ENCODE measurements around the gene SNX11. TPM values are rescaled to one million over a fixed set of nuclear protein-coding genes. Genes with fewer than 3 reads are reported as not detected.

SNX11 gene
- total RNA-seq, 1 experiment from 2014 or later: 16.1 TPM

DNA sequence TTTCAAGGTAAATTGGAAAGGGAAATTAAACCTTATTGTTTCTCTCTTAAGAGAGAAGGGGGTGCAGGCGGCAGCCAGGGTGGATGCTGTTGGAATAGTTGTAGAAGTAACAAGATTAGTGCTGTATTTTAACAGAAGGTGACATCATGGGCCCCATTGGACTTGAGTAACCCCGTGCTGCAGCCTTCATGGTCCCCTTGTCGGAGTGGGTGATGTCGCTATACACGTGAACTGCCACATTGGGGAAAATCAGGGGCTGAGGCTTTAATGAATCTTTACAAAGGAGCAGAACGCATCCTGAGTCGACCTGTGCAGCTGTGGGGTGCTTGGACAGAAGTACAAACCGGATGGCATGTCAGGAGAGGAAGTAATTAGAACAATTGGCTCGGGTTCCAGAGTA lies 3.2 kb downstream of the SNX11 start:
- Histone ChIP-seq H3K36me3 (peaks cover 2% of the 10 kb centered on the region; the same call in 1 of the 2 replicates), H3K27ac (no peak overlapping the region), H3K4me1 (no peaks in the 10 kb centered on the region), H3K9me3 (replicated peaks) (no peaks in the 10 kb centered on the region), H3K4me3 (no peak overlapping the region), H3K27me3 (no peaks in the 10 kb centered on the region)
- no peak for DNase-seq

GRCh38 chr17:48111937-48112241 lies 4.3 kb downstream of the SNX11 start:
- H3K27ac ChIP-seq: no peak overlapping the region
- H3K9me3 ChIP-seq (replicated peaks): no peaks in the 10 kb centered on the region
- peaks cover 2% of the 10 kb centered on the region; the same call in 1 of the 2 replicates for H3K36me3 ChIP-seq
- no peaks in the 10 kb centered on the region for H3K27me3 ChIP-seq
- no peak overlapping the region for H3K4me3 ChIP-seq
- no peaks in the 10 kb centered on the region for H3K4me1 ChIP-seq
- no peak for DNase-seq

GRCh38 chr17:48113201-48113676 lies 5.7 kb downstream of the SNX11 start:
- H3K27me3 ChIP-seq: no peaks in the 10 kb centered on the region
- H3K36me3 ChIP-seq: peaks cover 2% of the 10 kb centered on the region; the same call in 1 of the 2 replicates
- DNase-seq: no peak
- H3K9me3 ChIP-seq (replicated peaks): no peaks in the 10 kb centered on the region
- no peak overlapping the region for H3K27ac ChIP-seq
- H3K4me1 ChIP-seq: no peaks in the 10 kb centered on the region
- H3K4me3 ChIP-seq: no peak overlapping the region

GRCh38 chr17:48121923-48122664 lies 14.5 kb downstream of the SNX11 start:
- DNase-seq: no peak
- Histone ChIP-seq H3K27me3 (no peaks in the 10 kb centered on the region), H3K4me3 (no peak overlapping the region), H3K27ac (no peak overlapping the region), H3K9me3 (replicated peaks) (no peaks in the 10 kb centered on the region), H3K36me3 (peaks cover 10% of the 10 kb centered on the region), H3K4me1 (peaks cover 7% of the 10 kb centered on the region)

DNA sequence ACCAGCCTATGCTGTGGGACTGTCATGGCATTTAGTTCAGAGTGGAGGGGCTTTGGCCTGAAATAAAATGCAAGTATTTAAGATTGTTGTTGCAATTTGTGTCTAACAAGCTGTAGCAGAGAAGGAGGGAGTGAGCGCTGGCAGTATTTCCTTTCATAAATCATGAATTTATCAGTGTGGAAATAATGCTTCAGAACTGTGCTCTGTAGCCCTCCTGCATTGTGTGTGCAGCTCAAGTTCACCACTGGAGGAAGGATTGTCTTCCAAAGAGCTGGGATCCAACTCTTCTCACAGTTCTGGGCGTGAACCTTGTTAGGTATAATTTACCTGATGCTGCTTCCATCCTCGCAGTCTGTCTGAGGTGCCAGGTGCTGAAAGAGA lies 15.1 kb downstream of the SNX11 start:
- Histone ChIP-seq H3K27me3 (no peaks in the 10 kb centered on the region), H3K27ac (no peak overlapping the region), H3K9me3 (replicated peaks) (no peaks in the 10 kb centered on the region), H3K36me3 (peaks cover 10% of the 10 kb centered on the region), H3K4me3 (no peak overlapping the region), H3K4me1 (peaks cover 12% of the 10 kb centered on the region)
- no peak for DNase-seq

- peaks cover 17% of the 10 kb centered on the region for H3K4me1 ChIP-seq
- no peak overlapping the region for H3K27ac ChIP-seq
- peaks cover 10% of the 10 kb centered on the region for H3K36me3 ChIP-seq
- H3K27me3 ChIP-seq: no peaks in the 10 kb centered on the region
- H3K4me3 ChIP-seq: no peak overlapping the region
- DNase-seq: peak; percentile 27 to 70
- H3K9me3 ChIP-seq (replicated peaks): no peaks in the 10 kb centered on the region
These were observed 15.5 kb downstream of the SNX11 start for GRCh38 chr17:48123111-48123510.

DNA sequence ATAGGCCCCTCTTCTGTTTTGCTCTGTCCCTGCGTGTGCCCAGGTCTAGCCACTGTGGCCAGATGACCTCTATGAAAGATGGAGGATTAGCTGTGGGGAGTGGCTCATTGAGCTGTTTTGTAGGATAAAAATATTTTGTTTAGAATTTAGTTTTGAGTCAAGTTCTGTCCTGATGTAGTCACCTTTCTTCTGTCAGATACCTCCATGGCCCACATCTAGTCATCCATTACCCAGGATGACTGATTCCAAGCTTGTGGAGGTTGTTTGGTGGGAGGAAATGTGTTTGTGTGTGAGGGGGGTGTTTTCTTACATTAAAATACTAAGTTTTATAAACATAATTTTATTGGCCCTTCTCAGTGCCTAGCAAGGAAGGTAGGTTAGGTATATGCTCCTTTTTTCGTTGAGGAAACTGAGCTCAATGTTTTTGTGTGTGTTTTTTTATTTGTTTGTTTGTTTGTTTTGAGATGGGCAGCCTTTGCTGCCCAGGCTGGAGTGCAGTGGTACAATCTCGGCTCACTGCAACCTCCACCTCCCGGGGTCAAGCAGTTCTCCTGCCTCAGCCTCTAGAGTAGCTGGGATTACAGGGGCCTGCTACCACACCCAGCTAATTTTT lies 16.3 kb downstream of the SNX11 start:
- H3K27ac ChIP-seq: no peak overlapping the region
- peaks cover 10% of the 10 kb centered on the region for H3K36me3 ChIP-seq
- H3K27me3 ChIP-seq: no peaks in the 10 kb centered on the region
- peaks cover 19% of the 10 kb centered on the region for H3K4me1 ChIP-seq
- no peaks in the 10 kb centered on the region for H3K9me3 ChIP-seq (replicated peaks)
- no peak for DNase-seq
- H3K4me3 ChIP-seq: no peak overlapping the region

DNA sequence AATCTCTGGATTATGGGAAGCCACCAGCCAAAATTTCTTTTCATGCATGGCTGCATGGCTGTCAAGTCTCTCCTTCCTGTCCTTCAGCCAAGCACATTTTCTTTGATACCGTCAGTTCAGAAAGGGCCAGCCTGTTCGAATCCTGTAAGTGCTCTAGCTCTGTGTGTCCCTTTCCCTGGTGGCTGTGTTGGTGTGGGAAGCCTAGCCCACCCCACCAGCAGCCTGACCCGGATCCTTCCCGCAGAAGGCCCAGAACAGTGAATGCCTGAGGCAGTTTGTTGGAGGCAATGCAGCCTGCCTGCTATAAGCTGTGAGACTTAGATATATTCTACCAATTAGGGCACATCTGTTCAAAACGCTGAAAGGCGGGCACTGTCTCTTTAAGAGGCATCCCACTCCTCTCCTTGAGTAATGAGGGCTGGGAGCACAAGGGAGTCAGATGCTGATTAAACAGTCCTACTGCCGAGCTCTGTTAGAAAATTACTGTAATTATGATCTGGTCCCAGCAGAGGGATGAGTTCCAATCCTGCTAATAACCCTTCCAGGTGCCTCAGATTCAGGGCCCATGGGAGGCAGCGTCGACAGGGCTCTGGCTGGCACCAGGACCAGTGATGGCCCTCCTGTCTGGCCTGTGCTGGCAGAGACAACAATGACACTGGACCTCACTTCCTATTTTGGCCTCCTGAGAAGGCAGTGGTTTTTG lies 18.4 kb downstream of the SNX11 start:
- Histone ChIP-seq H3K4me1 (peaks cover 19% of the 10 kb centered on the region), H3K36me3 (peaks cover 10% of the 10 kb centered on the region), H3K27me3 (no peaks in the 10 kb centered on the region), H3K9me3 (replicated peaks) (no peaks in the 10 kb centered on the region), H3K4me3 (no peak overlapping the region), H3K27ac (no peak overlapping the region)
- DNase-seq: no peak

GRCh38 chr17:48126532-48126850 lies 18.9 kb downstream of the SNX11 start:
- Histone ChIP-seq H3K4me3 (no peak overlapping the region), H3K27ac (no peak overlapping the region), H3K4me1 (peaks cover 19% of the 10 kb centered on the region), H3K9me3 (replicated peaks) (no peaks in the 10 kb centered on the region), H3K36me3 (peaks cover 7% of the 10 kb centered on the region; the same call in 1 of the 2 replicates), H3K27me3 (no peaks in the 10 kb centered on the region)
- no peak for DNase-seq

- peaks cover 7% of the 10 kb centered on the region; the same call in 1 of the 2 replicates for H3K36me3 ChIP-seq
- H3K27me3 ChIP-seq: peaks cover 3% of the 10 kb centered on the region; the same call in 1 of the 2 replicates
- peaks cover 19% of the 10 kb centered on the region for H3K4me1 ChIP-seq
- H3K27ac ChIP-seq: no peak overlapping the region
- H3K9me3 ChIP-seq (replicated peaks): no peaks in the 10 kb centered on the region
- peak in 1 of 2 experiments; percentile 36 for DNase-seq
- H3K4me3 ChIP-seq: no peak overlapping the region
These were observed 19.9 kb downstream of the SNX11 start for GRCh38 chr17:48127371-48128051.

- Histone ChIP-seq H3K4me1 (peaks cover 17% of the 10 kb centered on the region), H3K9me3 (replicated peaks) (no peaks in the 10 kb centered on the region), H3K27me3 (peaks cover 3% of the 10 kb centered on the region; the same call in 1 of the 2 replicates), H3K4me3 (no peak overlapping the region), H3K27ac (no peak overlapping the region), H3K36me3 (0 out of 2 replicates have a peak, but pooled peaks cover 7% of the 10 kb centered on the region)
- DNase-seq: no peak
These were observed 20.8 kb downstream of the SNX11 start for GRCh38 chr17:48128400-48128799.

DNA sequence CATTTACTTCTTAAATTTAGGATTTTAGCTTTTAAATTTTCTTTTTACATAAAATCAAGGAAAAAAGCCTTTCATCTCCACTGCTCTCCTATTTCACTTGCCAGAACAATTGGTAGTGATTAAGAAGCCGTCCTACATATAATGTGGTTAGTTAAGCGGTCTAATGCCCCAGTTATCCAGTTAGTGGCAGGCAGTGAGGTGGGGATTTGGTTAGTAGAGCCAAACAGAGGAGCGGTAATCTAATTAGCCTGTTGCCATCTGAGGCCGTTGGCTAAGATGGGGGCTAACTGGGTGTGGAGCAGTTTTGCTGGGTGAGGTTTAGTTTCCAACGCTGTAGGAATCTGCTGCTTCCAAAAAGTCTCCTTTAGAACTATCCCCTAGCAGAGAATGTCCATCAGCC lies 22.4 kb downstream of the SNX11 start:
- Histone ChIP-seq H3K36me3 (0 out of 2 replicates have a peak, but pooled peaks cover 2% of the 10 kb centered on the region), H3K4me1 (peaks cover 16% of the 10 kb centered on the region), H3K27ac (no peak overlapping the region)

GRCh38 chr17:48131216-48131824 lies 23.8 kb downstream of the SNX11 start:
- DNase-seq: peak; percentile 74 to 92
- Histone ChIP-seq H3K36me3 (no peaks in the 10 kb centered on the region), H3K4me1 (peaks cover 16% of the 10 kb centered on the region), H3K9me3 (replicated peaks) (no peaks in the 10 kb centered on the region), H3K27me3 (peaks cover 3% of the 10 kb centered on the region; the same call in 1 of the 2 replicates), H3K4me3 (no peak overlapping the region), H3K27ac (no peak overlapping the region)

More for the DNA sequence above, 22.4 kb downstream of the SNX11 start:
- Histone ChIP-seq H3K27me3 (peaks cover 3% of the 10 kb centered on the region; the same call in 1 of the 2 replicates), H3K4me3 (no peak overlapping the region), H3K9me3 (replicated peaks) (no peaks in the 10 kb centered on the region)
- DNase-seq: no peak

GRCh38 chr17:48132385-48132784 lies 24.8 kb downstream of the SNX11 start:
- DNase-seq: no peak
- no peak overlapping the region for H3K27ac ChIP-seq
- no peaks in the 10 kb centered on the region for H3K9me3 ChIP-seq (replicated peaks)
- peaks cover 3% of the 10 kb centered on the region; the same call in 1 of the 2 replicates for H3K27me3 ChIP-seq
- H3K4me3 ChIP-seq: no peak overlapping the region
- no peaks in the 10 kb centered on the region for H3K36me3 ChIP-seq
- peaks cover 9% of the 10 kb centered on the region for H3K4me1 ChIP-seq
